PC-3 (cell line): ENCODE data around the gene PTK6. TPM values are rescaled to one million over a fixed set of nuclear protein-coding genes. Genes with fewer than 3 reads are reported as not detected.

Experiments used
- ATAC-seq: fragments of 200-7000 bp; cut with Tn5 transposase; 2 replicates; pipeline ENCODE4 v1.9.1; 2020; ENCODE audit warnings: mild to moderate bottlenecking, moderate library complexity
- BruUV-seq: library from RNA; stranded (reverse); fragments of 400-500 nt; replicated peaks from 2 replicates; lab custom pipeline; 2021; lab: Mats Ljungman, UMichigan
- CTCF ChIA-PET: fragments of 300-600 bp; sonication (Branson Sonifier 250); formaldehyde crosslinking; loops from one replicate; lab custom pipeline; 2022; ENCODE audit warnings: antibody characterized with exemption; lab: Charles Lee
- POLR2A ChIA-PET: fragments of 300-600 bp; sonication (Branson Sonifier 250); formaldehyde crosslinking; loops from one replicate; lab custom pipeline; 2022; ENCODE audit warnings: antibody characterized with exemption; ENCODE audit not compliant: unreplicated experiment; lab: Charles Lee
- DNase-seq: peaks from one replicate; pipeline ENCODE4 v3.0.0-alpha.2; 2015
- H2AFZ ChIP-seq: fragments of 300-600 bp; sonication (generic); 2 replicates; pipeline ENCODE4 v1.6.0; 2016; ENCODE audit warnings: antibody characterized with exemption, low read length
- H3F3A ChIP-seq: fragments of 300-600 bp; sonication (generic); one replicate; pipeline ENCODE4 v1.6.0; 2017; ENCODE audit warnings: antibody characterized with exemption, low read length, control low read depth, mild to moderate bottlenecking; ENCODE audit not compliant: unreplicated experiment
- H3K27ac ChIP-seq: fragments of 300-600 bp; sonication (generic); 2 replicates; pipeline ENCODE4 v1.5.1; 2016; ENCODE audit warnings: mild to moderate bottlenecking, low read length
- H3K27me3 ChIP-seq: fragments of 300-600 bp; sonication (generic); 2 replicates; pipeline ENCODE4 v1.6.1; 2016; ENCODE audit warnings: low read length, mixed read lengths
- H3K36me3 ChIP-seq: fragments of 300-600 bp; sonication (generic); 2 replicates; pipeline ENCODE4 v1.6.1; 2016; ENCODE audit warnings: low read depth, mixed run types, low read length, mixed read lengths
- H3K4me1 ChIP-seq: fragments of 300-600 bp; sonication (generic); 2 replicates; pipeline ENCODE4 v1.5.1; 2016; ENCODE audit warnings: low read length; ENCODE audit not compliant: insufficient read depth
- H3K4me2 ChIP-seq: fragments of 300-600 bp; sonication (generic); 2 replicates; pipeline ENCODE4 v1.6.0; 2016; ENCODE audit warnings: low read length
- H3K4me3 ChIP-seq: fragments of 300-600 bp; sonication (generic); 2 replicates; pipeline ENCODE4 v1.5.1; 2016; ENCODE audit warnings: mild to moderate bottlenecking, low read length, mixed read lengths
- H3K79me2 ChIP-seq: fragments of 300-600 bp; sonication (generic); 2 replicates; pipeline ENCODE4 v1.6.1; 2017; ENCODE audit warnings: low read length, mixed read lengths
- H3K9ac ChIP-seq: fragments of 300-600 bp; sonication (generic); 2 replicates; pipeline ENCODE4 v1.6.0; 2016; ENCODE audit warnings: mild to moderate bottlenecking, low read length
- H3K9me2 ChIP-seq: fragments of 300-600 bp; sonication (generic); replicated peaks from 2 replicates; pipeline ENCODE4 v1.6.1; 2016; ENCODE audit warnings: mixed run types, low read length, mixed read lengths
- H3K9me3 ChIP-seq: fragments of 300-600 bp; sonication (generic); 2 replicates; pipeline ENCODE4 v1.6.1; 2016; ENCODE audit warnings: low read length, mixed read lengths
- H4K20me1 ChIP-seq: fragments of 300-600 bp; sonication (generic); 2 replicates; pipeline ENCODE4 v1.6.1; 2016; ENCODE audit warnings: low read length, mixed read lengths
- CTCF ChIP-seq: fragments of 300-600 bp; sonication (generic); conservative IDR thresholded peaks from 2 replicates; pipeline ENCODE4 v1.5.1; 2017; ENCODE audit warnings: antibody characterized with exemption, low read depth, mild to moderate bottlenecking, low read length
- EZH2 ChIP-seq: fragments of 300-600 bp; sonication (generic); IDR thresholded peaks from one replicate; pipeline ENCODE4 v1.6.1; 2017; ENCODE audit warnings: antibody characterized with exemption, mild to moderate bottlenecking, low read length; ENCODE audit not compliant: unreplicated experiment
- EZH2phosphoT487 ChIP-seq: fragments of 300-600 bp; sonication (generic); IDR thresholded peaks from 2 replicates; pipeline ENCODE4 v1.6.1; 2018; ENCODE audit warnings: mild to moderate bottlenecking, antibody characterized with exemption, low read length, borderline replicate concordance
- intact Hi-C: fragments of 100-400 bp; cut with micrococcal nuclease; formaldehyde crosslinking; loops from 2 replicates; pipeline ENCODE4 v1.9.0; 2023
- total RNA-seq: library from RNA; depleted of rRNA; stranded (reverse); fragments of >200 nt; gene quantifications from 2 replicates; pipeline ENCODE4 v1.2.3, GENCODE V29; 2014

Gene PTK6
- total RNA-seq, 1 experiment from 2014 or later, result 11.1 TPM

DNA sequence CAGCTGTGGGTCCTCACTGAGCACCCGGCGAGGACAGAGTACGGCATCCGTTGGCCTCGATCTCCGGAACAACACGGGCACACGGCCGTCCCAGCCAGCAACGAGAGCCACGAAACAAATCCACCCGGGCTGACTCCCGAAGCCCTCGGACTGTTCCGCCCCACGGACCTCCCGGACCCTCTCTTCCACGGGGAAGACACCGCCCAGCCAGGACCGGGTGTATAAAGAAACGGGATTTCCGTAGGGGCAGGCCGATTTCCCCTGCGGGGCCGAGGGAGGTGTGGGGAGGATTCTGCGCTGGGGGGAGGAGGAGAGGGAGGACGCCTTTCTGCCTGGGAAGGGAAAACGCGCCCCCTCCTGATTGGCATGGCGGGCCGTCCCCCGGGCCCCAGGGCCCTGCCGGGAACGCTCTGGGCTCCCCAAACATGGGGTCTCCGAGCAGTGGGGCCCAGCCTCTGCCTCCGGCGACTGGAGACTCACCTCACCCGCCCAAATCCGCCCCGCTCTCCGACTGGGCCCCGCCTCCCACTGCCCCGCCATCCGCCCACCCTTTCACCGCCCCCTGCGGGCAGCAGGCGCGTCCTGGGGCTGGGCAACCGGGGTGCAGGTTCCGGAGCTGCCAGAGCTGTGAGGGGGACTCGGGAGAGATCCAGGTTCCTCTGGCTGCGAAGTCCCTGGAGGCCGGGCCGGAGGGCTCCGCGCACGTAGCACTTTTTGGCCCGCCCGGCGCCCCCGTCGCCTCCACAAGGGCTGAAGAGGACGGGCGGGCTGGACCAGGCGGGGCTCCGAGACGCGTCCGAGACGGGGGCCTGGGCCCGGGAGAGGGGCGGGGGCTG is 17.3 kb downstream of the PTK6 start:
- H3K27me3 ChIP-seq, result no peaks in the 10 kb centered on the region
- peak overlapping the region; percentile 93 for H3K9ac ChIP-seq
- ChIA-PET CTCF (interaction anchor here (0.6 to 1.7 kb wide), 3 partner anchors 18 to 285 kb away, joined by 3 to 21 read pairs (median 4); partner anchors contain the start of gene PTK6), POLR2A (interaction anchor here (0.5 to 1.8 kb wide), 14 partner anchors 15 to 582 kb away, joined by 3 to 23 read pairs (median 12); partner anchors contain the start of genes GID8 and HELZ2)
- ATAC-seq (peak; percentile 51), DNase-seq (peak; percentile 51)
- H3K4me1 ChIP-seq, result peaks cover 13% of the 10 kb centered on the region
- peaks cover 7% of the 10 kb centered on the region for H3F3A ChIP-seq
- H3K9me2 ChIP-seq, result no peaks in the 10 kb centered on the region
- peaks cover 24% of the 10 kb centered on the region for H3K36me3 ChIP-seq
- H3K27ac ChIP-seq, result peak overlapping the region; percentile 75
- BruUV-seq, result TSS peak; percentile 59
- peak overlapping the region; percentile 84 for H2AFZ ChIP-seq
- peaks cover 27% of the 10 kb centered on the region for H3K79me2 ChIP-seq
- peaks cover 24% of the 10 kb centered on the region for H4K20me1 ChIP-seq
- H3K9me3 ChIP-seq, result no peaks in the 10 kb centered on the region
- H3K4me3 ChIP-seq, result peak overlapping the region; percentile 99
- TF ChIP-seq EZH2phosphoT487 (no peak), EZH2 (no peak), CTCF (0 out of 2 replicates have a peak, but pooled peaks have one; percentile 35)
- peak overlapping the region; percentile 93 for H3K4me2 ChIP-seq
- intact Hi-C loops, result loop anchor here (1.0 kb wide), 1 partner anchor 78 kb away; no protein-coding TSS in a partner anchor

DNA sequence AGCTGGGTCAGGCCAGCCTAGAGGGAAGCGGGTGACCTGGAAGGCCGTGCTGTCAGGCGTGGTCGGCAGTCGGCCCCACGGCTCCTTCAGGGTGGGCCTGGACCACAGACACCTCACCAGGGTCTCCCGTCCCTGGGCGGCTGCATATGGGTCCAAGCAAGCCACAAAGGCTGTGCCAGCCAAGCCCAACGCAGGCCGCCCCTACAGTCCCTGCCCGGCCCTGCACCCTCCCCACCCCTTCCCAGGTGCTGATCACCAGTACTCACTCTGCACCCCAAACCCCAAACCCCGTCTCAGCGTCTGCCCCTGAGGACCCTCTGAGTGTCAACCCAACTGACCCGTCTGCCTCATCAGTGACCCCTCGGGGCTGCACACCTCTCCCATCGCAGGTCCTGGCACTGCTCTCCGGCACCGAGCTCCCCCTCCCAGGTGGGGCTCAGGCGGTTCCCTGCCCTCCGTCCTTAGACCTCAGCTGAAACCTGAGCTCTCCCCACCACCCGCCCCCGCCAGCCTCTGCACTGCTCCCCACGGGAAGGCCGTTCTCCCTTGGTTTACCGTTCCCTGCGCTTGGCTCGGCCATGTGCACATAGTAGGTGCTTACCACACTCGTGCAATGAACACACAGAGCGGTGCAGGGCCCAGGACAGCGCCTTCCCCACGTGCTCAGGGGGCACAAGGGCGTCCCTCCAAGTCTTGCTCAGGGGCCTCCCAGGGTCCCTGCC is 18.1 kb downstream of the PTK6 start:
- H4K20me1 ChIP-seq, result peaks cover 24% of the 10 kb centered on the region
- H3K4me2 ChIP-seq, result peak overlapping the region; percentile 93
- peaks cover 4% of the 10 kb centered on the region for H3F3A ChIP-seq
- no peaks in the 10 kb centered on the region for H3K9me2 ChIP-seq
- no TSS peak for BruUV-seq
- peak overlapping the region; percentile 93 for H3K9ac ChIP-seq
- peaks cover 24% of the 10 kb centered on the region for H3K36me3 ChIP-seq
- peak overlapping the region; percentile 84; the same call in 1 of the 2 replicates for H2AFZ ChIP-seq
- H3K4me1 ChIP-seq, result peaks cover 13% of the 10 kb centered on the region
- ChIA-PET POLR2A (no interaction called here), CTCF (no interaction called here)
- peaks cover 27% of the 10 kb centered on the region for H3K79me2 ChIP-seq
- H3K27me3 ChIP-seq, result no peaks in the 10 kb centered on the region
- DNase-seq, result no peak
- ATAC-seq, result no peak
- intact Hi-C loops, result no loop called here
- H3K4me3 ChIP-seq, result peak overlapping the region; percentile 99
- no peak for TF ChIP-seq EZH2
- no peak for TF ChIP-seq CTCF
- no peak for TF ChIP-seq EZH2phosphoT487
- no peaks in the 10 kb centered on the region for H3K9me3 ChIP-seq
- no peak overlapping the region for H3K27ac ChIP-seq
